MM.1S (cell line): ENCODE results near the gene KCTD15.

Experiments used
- EZH2 ChIP-seq: fragments of 300-600 bp; sonication (generic); optimal IDR thresholded peaks from 2 replicates; pipeline ENCODE3; 2017; ENCODE audit warnings: low read depth, mild to moderate bottlenecking, antibody characterized with exemption, low read length, mixed read lengths
- TF ChIP-seq, protein P1 (sequence below): fragments of 300-600 bp; sonication (generic); IDR thresholded peaks from 2 replicates; pipeline ENCODE4 v1.5.1; 2016; ENCODE audit warnings: antibody characterized with exemption, low read length, mixed read lengths

DNA sequence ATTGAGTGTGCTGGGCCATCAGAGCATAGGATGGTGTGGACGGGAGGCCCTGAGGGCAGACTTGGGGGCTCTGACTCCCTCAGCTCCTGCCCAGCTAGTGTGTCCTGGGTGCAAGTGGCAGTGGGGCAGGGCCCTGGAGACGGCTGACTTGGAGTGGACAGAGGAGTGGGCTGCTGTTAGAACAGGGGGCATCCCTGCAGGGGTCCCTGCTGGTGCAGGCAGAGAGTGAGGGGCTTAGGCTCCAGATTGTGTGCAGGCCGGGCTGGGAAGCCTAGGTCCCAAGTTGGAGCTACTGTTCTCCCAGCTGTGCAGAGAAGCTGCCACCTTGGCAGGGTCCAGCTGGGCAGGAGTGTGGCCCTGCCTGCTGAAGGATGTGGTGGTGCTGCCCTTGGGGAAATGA, 8.6 kb downstream of the KCTD15 start:
- TF ChIP-seq, protein P1, sequence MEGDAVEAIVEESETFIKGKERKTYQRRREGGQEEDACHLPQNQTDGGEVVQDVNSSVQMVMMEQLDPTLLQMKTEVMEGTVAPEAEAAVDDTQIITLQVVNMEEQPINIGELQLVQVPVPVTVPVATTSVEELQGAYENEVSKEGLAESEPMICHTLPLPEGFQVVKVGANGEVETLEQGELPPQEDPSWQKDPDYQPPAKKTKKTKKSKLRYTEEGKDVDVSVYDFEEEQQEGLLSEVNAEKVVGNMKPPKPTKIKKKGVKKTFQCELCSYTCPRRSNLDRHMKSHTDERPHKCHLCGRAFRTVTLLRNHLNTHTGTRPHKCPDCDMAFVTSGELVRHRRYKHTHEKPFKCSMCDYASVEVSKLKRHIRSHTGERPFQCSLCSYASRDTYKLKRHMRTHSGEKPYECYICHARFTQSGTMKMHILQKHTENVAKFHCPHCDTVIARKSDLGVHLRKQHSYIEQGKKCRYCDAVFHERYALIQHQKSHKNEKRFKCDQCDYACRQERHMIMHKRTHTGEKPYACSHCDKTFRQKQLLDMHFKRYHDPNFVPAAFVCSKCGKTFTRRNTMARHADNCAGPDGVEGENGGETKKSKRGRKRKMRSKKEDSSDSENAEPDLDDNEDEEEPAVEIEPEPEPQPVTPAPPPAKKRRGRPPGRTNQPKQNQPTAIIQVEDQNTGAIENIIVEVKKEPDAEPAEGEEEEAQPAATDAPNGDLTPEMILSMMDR = no peak
- no peak for TF ChIP-seq EZH2
